Measurements from ENCODE around the gene KIAA0586. TPM values are rescaled to one million over a fixed set of nuclear protein-coding genes. Genes with fewer than 3 reads are reported as not detected.
"Not testable (repeated sequence)": the region's sequence is repeated elsewhere in the genome, so short reads cannot be mapped to it uniquely, and the experiment has no call there.

The KIAA0586 gene
- total RNA-seq, 1 donor from 2014 or later: 27.8 TPM

DNA sequence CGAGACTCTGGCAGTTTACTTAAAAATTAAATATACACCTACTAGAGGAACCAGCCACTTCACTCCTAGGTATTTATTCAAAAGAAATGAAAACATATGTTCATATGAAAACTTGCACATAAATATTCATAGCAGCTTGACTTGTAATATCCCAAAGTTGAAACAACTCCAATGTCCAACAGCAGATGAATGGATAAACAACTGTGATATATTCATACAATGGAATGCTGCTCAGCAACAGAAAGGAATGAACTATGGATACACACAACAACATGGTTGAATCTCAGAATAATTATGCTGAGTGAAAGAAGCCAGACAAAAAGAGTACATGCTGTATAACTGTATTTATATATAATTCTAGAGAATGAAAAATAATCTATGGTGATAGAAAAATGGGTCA, 156.9 kb downstream of the KIAA0586 start:
- Mint-ChIP-seq H3K27ac (ENCODE audit: unreplicated experiment) (no peak overlapping the region), H3K9me3 (ENCODE audit: unreplicated experiment) (peaks cover 7% of the 10 kb centered on the region), H3K4me1 (ENCODE audit: low read depth, unreplicated experiment) (no peaks in the 10 kb centered on the region), H3K4me3 (ENCODE audit: unreplicated experiment) (no peak overlapping the region), H3K36me3 (ENCODE audit: unreplicated experiment) (peaks cover 18% of the 10 kb centered on the region), H3K27me3 (ENCODE audit: unreplicated experiment) (peaks cover 5% of the 10 kb centered on the region)
- no peak for DNase-seq
- TF ChIP-seq, protein P1, sequence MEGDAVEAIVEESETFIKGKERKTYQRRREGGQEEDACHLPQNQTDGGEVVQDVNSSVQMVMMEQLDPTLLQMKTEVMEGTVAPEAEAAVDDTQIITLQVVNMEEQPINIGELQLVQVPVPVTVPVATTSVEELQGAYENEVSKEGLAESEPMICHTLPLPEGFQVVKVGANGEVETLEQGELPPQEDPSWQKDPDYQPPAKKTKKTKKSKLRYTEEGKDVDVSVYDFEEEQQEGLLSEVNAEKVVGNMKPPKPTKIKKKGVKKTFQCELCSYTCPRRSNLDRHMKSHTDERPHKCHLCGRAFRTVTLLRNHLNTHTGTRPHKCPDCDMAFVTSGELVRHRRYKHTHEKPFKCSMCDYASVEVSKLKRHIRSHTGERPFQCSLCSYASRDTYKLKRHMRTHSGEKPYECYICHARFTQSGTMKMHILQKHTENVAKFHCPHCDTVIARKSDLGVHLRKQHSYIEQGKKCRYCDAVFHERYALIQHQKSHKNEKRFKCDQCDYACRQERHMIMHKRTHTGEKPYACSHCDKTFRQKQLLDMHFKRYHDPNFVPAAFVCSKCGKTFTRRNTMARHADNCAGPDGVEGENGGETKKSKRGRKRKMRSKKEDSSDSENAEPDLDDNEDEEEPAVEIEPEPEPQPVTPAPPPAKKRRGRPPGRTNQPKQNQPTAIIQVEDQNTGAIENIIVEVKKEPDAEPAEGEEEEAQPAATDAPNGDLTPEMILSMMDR (IDR thresholded peaks at IDR 0.05; ENCODE audit: partially characterized antibody, unreplicated experiment): no peak

DNA sequence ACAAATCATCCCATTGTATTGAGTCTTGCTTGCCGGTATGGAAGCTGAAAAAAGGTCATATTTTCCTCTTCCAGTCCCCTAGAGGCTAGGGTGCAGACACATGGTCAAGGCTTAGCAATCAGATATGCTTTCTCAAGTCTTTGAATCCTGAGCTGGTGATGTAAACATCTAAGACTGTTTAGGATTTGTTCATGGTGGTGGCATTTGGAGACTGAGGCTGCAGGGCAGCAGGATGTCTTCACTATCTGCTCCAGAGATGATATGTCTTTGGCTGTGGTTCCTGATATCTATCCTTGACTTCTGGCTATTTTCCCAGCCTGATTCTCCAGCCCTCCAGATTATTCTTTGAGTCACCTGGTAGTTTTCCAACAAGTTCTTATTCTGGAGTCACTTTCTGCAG, 159.8 kb downstream of the KIAA0586 start:
- Mint-ChIP-seq H3K27ac (ENCODE audit: unreplicated experiment) (no peak overlapping the region), H3K4me1 (ENCODE audit: low read depth, unreplicated experiment) (peaks cover 2% of the 10 kb centered on the region), H3K4me3 (ENCODE audit: unreplicated experiment) (no peak overlapping the region), H3K27me3 (ENCODE audit: unreplicated experiment) (peaks cover 3% of the 10 kb centered on the region), H3K9me3 (ENCODE audit: unreplicated experiment) (peaks cover 12% of the 10 kb centered on the region), H3K36me3 (ENCODE audit: unreplicated experiment) (peaks cover 18% of the 10 kb centered on the region)
- DNase-seq: no peak
- TF ChIP-seq, protein P1 (IDR thresholded peaks at IDR 0.05; ENCODE audit: partially characterized antibody, unreplicated experiment): no peak

DNA sequence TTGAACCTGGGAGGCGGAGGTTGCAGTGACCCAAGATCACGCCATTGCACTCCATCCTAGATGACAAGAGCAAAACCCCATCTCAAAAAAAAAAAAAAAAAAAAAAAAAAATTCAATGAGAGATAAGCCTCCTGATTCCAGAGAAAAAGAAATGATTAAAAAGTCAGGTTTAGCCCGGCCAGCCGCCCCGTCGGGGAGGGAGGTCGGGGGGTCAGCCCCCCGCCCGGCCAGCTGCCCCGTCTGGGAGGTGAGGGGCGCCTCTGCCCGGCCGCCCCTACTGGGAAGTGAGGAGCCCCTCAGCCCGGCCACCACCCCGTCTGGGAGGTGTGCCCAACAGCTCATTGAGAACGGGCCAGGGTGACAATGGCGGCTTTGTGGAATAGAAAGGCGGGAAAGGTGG, 160.8 kb downstream of the KIAA0586 start:
- H3K4me1 Mint-ChIP-seq (ENCODE audit: low read depth, unreplicated experiment); DNase-seq; H3K27me3 Mint-ChIP-seq (ENCODE audit: unreplicated experiment); H3K4me3 Mint-ChIP-seq (ENCODE audit: unreplicated experiment); H3K9me3 Mint-ChIP-seq (ENCODE audit: unreplicated experiment); H3K27ac Mint-ChIP-seq (ENCODE audit: unreplicated experiment): not testable (repeated sequence)
- peaks cover 11% of the 10 kb centered on the region for H3K36me3 Mint-ChIP-seq (ENCODE audit: unreplicated experiment)

DNA sequence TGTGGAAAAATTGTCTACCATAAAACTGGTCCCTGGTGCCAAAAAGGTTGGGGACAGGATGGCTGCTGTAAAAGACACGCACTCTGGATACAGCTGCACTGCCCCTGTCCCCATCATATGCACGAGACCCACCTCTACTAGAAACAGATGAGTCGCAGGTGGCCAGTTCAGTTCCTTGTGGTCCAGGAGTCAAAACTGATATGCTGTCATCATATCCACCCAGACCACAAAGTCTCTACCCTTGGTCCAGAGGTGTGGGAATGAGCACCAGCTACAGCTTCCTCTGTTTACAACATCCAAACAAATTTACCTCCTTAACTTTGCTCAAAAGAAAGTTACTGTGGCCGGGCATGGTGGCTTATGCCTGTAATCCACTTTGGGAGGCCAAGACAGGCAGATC, 166.5 kb downstream of the KIAA0586 start:
- Mint-ChIP-seq H3K4me1 (ENCODE audit: low read depth, unreplicated experiment) (peaks cover 2% of the 10 kb centered on the region), H3K27ac (ENCODE audit: unreplicated experiment) (no peak overlapping the region), H3K4me3 (ENCODE audit: unreplicated experiment) (no peak overlapping the region), H3K9me3 (ENCODE audit: unreplicated experiment) (peaks cover 5% of the 10 kb centered on the region), H3K36me3 (ENCODE audit: unreplicated experiment) (no peaks in the 10 kb centered on the region), H3K27me3 (ENCODE audit: unreplicated experiment) (peaks cover 5% of the 10 kb centered on the region)
- TF ChIP-seq, protein P1 (IDR thresholded peaks at IDR 0.05; ENCODE audit: partially characterized antibody, unreplicated experiment): no peak
- no peak for DNase-seq

DNA sequence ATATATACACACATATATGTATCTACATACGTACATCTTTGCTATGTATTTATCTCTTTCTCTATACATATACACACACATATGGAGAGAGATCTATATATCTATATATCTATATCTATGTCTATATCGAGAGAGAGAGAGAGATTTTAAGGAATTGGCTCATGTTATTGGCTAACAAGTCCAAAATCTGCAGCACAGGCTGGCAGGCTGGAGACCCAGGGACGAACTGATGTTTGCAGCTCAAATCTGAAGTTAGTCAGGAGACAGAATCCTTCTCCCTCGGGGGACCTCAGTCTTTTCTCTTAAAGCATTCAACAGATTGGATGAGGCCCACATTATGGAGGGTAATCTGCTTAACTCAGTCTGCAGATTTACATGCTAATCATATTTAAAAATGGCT, 169.5 kb downstream of the KIAA0586 start:
- Mint-ChIP-seq H3K4me3 (ENCODE audit: unreplicated experiment) (no peak overlapping the region), H3K36me3 (ENCODE audit: unreplicated experiment) (no peaks in the 10 kb centered on the region), H3K27me3 (ENCODE audit: unreplicated experiment) (peaks cover 2% of the 10 kb centered on the region), H3K4me1 (ENCODE audit: low read depth, unreplicated experiment) (no peaks in the 10 kb centered on the region), H3K27ac (ENCODE audit: unreplicated experiment) (no peak overlapping the region), H3K9me3 (ENCODE audit: unreplicated experiment) (no peaks in the 10 kb centered on the region)
- DNase-seq: no peak
- TF ChIP-seq, protein P1 (IDR thresholded peaks at IDR 0.05; ENCODE audit: partially characterized antibody, unreplicated experiment): no peak
